ENCODE results near the gene CASR. TPM values are rescaled to one million over a fixed set of nuclear protein-coding genes. Genes with fewer than 3 reads are reported as not detected.

Gene CASR
- total RNA-seq, 3 donors from 2014 or later: not detected

DNA sequence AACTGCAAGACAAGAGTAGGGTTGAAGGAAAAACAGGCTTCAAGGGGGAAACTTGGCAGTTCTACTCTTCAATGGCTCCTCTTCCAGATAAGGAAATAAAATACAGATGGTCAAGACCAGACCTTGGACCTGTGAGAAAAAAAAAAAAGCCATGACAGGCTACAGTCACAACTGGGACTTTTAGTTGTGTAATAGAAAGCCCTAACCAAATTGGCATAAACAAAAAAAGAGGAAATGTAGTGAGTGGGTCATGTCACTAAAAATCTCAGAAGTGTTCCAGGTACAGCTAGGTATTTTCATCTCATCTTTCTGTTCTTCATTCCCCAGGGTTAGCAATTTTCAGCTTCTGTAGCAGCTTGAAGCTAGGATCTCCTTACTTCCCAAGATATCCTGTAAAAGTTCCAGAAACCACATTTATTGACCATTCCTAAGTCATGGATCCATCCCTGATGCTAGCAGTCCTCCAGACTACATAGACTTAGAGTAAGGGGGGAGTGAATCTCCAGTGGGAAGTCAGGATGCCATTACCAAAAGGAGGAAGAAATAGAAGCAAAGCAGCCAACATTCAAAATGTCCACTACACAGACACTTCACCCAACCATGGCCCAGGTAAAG, 80.6 kb downstream of the CASR start:
- intact Hi-C loops (cut with DNase I; ENCODE audit: low total_unique reads): no loop called here
- Histone ChIP-seq H3K4me1 (no peaks in the 10 kb centered on the region), H3K27me3 (no peaks in the 10 kb centered on the region)

DNA sequence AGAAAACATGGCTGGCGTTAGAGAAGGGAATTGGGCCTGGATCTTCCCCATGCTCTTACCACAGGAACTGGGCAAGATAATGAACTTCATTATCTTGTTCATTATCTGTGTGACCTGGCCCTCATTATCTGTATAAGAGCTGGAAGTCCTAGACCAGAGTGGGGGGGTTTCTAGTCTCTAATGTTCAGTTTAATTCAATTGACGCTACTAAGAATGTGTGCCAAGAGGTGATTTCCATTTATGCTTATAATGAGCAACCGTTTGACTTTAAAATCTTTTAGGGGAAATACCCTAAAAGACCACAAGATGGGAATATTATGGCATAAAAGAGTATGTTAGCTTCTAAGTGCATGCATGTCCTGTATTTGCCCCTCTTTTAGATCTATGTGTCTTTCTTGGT, 82.5 kb downstream of the CASR start:
- Histone ChIP-seq H3K27me3 (no peaks in the 10 kb centered on the region), H3K4me1 (no peaks in the 10 kb centered on the region), H3K36me3 (no peaks in the 10 kb centered on the region), H3K4me3 (no peak overlapping the region), H3K27ac (no peak overlapping the region), H3K9me3 (no peaks in the 10 kb centered on the region)
- DNase-seq (ENCODE audit: low spot score in 2 of 2): no peak
- intact Hi-C loops (cut with DNase I; ENCODE audit: low total_unique reads): no loop called here
- TF ChIP-seq, protein P1, sequence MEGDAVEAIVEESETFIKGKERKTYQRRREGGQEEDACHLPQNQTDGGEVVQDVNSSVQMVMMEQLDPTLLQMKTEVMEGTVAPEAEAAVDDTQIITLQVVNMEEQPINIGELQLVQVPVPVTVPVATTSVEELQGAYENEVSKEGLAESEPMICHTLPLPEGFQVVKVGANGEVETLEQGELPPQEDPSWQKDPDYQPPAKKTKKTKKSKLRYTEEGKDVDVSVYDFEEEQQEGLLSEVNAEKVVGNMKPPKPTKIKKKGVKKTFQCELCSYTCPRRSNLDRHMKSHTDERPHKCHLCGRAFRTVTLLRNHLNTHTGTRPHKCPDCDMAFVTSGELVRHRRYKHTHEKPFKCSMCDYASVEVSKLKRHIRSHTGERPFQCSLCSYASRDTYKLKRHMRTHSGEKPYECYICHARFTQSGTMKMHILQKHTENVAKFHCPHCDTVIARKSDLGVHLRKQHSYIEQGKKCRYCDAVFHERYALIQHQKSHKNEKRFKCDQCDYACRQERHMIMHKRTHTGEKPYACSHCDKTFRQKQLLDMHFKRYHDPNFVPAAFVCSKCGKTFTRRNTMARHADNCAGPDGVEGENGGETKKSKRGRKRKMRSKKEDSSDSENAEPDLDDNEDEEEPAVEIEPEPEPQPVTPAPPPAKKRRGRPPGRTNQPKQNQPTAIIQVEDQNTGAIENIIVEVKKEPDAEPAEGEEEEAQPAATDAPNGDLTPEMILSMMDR (IDR thresholded peaks at IDR 0.05): no peak
- TF ChIP-seq POLR2AphosphoS5 (IDR thresholded peaks at IDR 0.05) (no peak), POLR2A (IDR thresholded peaks at IDR 0.05) (no peak)

More for the DNA sequence above, 80.6 kb downstream of the CASR start:
- TF ChIP-seq, protein P1 (IDR thresholded peaks at IDR 0.05): no peak
- TF ChIP-seq POLR2AphosphoS5 (IDR thresholded peaks at IDR 0.05): no peak
- TF ChIP-seq POLR2A (IDR thresholded peaks at IDR 0.05): no peak
- no peak overlapping the region for H3K4me3 ChIP-seq
- H3K9me3 ChIP-seq: no peaks in the 10 kb centered on the region
- DNase-seq (ENCODE audit: low spot score in 2 of 2): no peak
- no peaks in the 10 kb centered on the region for H3K36me3 ChIP-seq
- no peak overlapping the region for H3K27ac ChIP-seq

DNA sequence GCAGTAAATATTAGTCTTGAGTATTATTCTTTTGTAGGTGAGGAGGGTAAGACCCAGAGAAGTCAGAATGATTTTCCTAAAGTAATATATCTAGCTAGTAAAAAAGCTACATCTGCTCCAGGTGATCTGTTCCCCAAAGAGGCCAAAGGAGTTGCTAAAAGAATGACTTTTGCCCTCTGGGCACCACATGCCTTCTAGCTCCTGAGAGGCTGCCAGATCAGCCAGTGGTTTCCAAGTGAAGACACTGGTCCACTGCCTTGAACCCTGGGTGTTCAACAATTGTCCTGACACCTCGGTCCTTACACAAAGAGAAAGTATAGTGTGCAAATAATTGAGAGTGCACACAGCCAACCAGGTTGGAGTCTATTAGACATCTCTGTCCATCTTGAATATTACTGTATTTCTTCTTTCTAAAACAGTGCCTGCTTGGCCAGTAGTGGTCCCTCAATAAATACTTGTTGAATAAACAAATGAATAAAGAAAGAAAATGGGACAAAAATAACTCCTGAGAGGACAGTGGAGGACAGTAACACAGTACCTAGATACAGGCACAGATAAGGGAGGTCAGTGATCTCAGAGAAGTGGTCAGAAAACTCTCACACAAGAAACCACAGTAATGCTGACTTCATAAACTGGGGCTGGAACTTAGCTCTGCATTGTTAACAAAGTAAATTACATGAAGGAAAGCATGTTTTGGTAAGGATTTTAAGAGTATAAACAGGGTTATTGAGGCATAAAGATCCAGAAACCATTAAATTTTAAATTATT, 85.0 kb downstream of the CASR start:
- DNase-seq (ENCODE audit: low spot score in 2 of 2): no peak
- Histone ChIP-seq H3K27me3 (no peaks in the 10 kb centered on the region), H3K9me3 (no peaks in the 10 kb centered on the region), H3K27ac (no peak overlapping the region), H3K4me3 (no peak overlapping the region), H3K4me1 (no peaks in the 10 kb centered on the region), H3K36me3 (no peaks in the 10 kb centered on the region)
- TF ChIP-seq POLR2AphosphoS5 (IDR thresholded peaks at IDR 0.05) (no peak), POLR2A (IDR thresholded peaks at IDR 0.05) (no peak)
- TF ChIP-seq, protein P1 (IDR thresholded peaks at IDR 0.05): no peak
- intact Hi-C loops (cut with DNase I; ENCODE audit: low total_unique reads): no loop called here

DNA sequence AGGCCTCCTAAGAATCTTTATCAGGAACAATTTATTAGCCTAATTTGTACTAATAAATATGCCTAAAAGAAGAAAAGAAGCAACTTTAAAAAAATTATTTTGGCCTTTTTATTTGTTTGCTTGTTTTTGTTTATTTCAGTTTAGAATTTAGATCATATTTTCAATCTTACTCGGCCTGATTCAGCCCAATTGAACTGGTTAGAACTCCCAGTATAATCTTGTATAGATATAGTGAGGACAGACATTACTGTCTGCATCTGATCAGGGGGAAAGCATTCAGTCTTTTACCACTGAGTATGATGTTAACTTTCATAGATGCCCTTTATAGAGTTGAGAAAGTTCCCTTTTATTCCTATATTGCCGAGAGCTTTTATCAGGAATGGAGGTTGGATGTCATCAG, 85.6 kb downstream of the CASR start:
- TF ChIP-seq, protein P1 (IDR thresholded peaks at IDR 0.05): no peak
- TF ChIP-seq POLR2AphosphoS5 (IDR thresholded peaks at IDR 0.05) (no peak), POLR2A (IDR thresholded peaks at IDR 0.05) (no peak)
- Histone ChIP-seq H3K9me3 (no peaks in the 10 kb centered on the region), H3K36me3 (no peaks in the 10 kb centered on the region), H3K4me3 (no peak overlapping the region), H3K27me3 (no peaks in the 10 kb centered on the region), H3K4me1 (no peaks in the 10 kb centered on the region), H3K27ac (no peak overlapping the region)
- intact Hi-C loops (cut with DNase I; ENCODE audit: low total_unique reads): no loop called here
- DNase-seq (ENCODE audit: low spot score in 2 of 2): no peak

DNA sequence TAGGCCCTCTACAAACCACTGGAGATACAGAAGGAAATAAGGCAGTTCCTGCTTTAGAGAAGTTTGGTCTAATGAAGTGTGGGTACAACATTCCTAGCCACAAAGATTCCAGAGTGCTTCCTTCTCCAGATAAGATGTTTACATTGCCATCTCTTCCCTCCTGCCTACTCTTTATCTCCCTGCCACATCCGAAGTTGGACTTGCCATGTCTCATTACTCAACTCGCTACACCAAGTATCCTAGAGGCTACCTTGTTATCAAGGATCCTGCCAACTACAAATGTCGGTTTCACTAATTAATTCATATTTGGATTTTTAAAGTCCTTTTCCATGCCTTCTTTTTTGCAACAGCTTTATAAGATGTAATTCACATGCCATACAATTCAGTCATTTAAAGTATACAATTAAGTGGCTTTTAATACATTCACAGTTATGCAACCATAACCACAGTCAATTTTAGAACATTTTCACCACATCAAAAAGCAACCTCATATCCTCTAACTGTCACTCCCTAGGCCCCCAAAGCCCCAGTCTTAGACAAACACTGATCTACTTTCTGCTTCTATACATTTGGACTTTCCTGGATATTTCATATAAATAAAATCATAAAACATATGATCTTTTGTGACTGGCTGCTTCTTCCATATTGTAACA, 87.9 kb downstream of the CASR start:
- DNase-seq (ENCODE audit: low spot score in 2 of 2): no peak
- intact Hi-C loops (cut with DNase I; ENCODE audit: low total_unique reads): no loop called here
- no peak overlapping the region for H3K4me3 ChIP-seq
- H3K27ac ChIP-seq: no peak overlapping the region
- H3K4me1 ChIP-seq: no peaks in the 10 kb centered on the region
- no peaks in the 10 kb centered on the region for H3K27me3 ChIP-seq
- no peaks in the 10 kb centered on the region for H3K9me3 ChIP-seq
- H3K36me3 ChIP-seq: no peaks in the 10 kb centered on the region
- TF ChIP-seq POLR2A (IDR thresholded peaks at IDR 0.05): no peak
- TF ChIP-seq, protein P1 (IDR thresholded peaks at IDR 0.05): no peak
- no peak for TF ChIP-seq POLR2AphosphoS5 (IDR thresholded peaks at IDR 0.05)

All from breast epithelium (tissue), 4 donors.